SH-SY5Y (cell line): ENCODE data around the gene KLHL22.

Experiments used
- GATA2 ChIP-seq: IDR thresholded peaks from 2 replicates; pipeline ENCODE4 v1.6.1; 2011; ENCODE audit warnings: mild to moderate bottlenecking, low read depth, low read length
- GATA3 ChIP-seq: IDR thresholded peaks from 2 replicates; pipeline ENCODE4 v1.6.1; 2011; ENCODE audit warnings: low read depth, mild to moderate bottlenecking, low read length, moderate library complexity

GRCh38 chr22:20491346-20491745 lies 4.2 kb downstream of the KLHL22 start:
- TF ChIP-seq GATA2 (no peak), GATA3 (no peak)
